ENCODE data around the gene HAND2. TPM values are rescaled to one million over a fixed set of nuclear protein-coding genes. Genes with fewer than 3 reads are reported as not detected.

The HAND2 gene
- polyA plus RNA-seq, 4 donors = 4.1 to 16.3 TPM; not detected in 2

DNA sequence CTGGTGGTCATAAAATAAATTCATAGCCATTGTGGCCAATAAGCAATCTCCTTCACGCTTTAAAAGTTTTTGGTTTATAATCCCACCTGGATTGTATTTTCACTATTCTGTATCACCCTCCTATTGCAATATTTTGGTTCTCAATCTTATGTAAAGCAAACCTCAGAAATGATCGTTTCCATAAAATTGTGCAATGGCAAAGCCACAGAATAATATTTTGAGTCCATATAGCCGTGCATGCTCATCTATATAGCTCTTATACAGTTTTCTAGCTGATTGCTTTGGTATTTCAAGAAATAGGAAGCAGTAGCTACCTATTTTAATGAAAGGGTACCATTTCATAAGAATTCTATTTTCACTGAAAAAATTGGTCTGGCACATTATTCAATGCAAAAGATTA lies 10.0 kb upstream of the HAND2 start:
- Histone ChIP-seq H3K9me3 (ENCODE audit: control insufficient read depth in 2 of 2, insufficient read depth in 1 of 2, low read depth in 1 of 2, low read length in 1 of 2) (no peaks in the 10 kb centered on the region), H3K4me3 (ENCODE audit: low read depth in 1 of 3, low read length in 3 of 3) (no peak overlapping the region), H3K27ac (ENCODE audit: low read depth in 1 of 3, low read length in 2 of 3) (no peak overlapping the region), H3K27me3 (ENCODE audit: control insufficient read depth in 3 of 3, insufficient read depth in 3 of 3, low read length in 3 of 3) (peaks cover 0 to 53% (median 26%) of the 10 kb centered on the region in 3 donors), H3K4me1 (ENCODE audit: control insufficient read depth in 3 of 3, insufficient read depth in 2 of 3, low read depth in 1 of 3, low read length in 2 of 3) (no peaks in the 10 kb centered on the region), H3K36me3 (ENCODE audit: control insufficient read depth in 3 of 3, insufficient read depth in 2 of 3, low read depth in 1 of 3, low read length in 3 of 3) (no peaks in the 10 kb centered on the region)
- DNase-seq (no peak), FAIRE-seq (no peak)
- WGBS, 3 donors = 39 to 68% (median 61%) methylated on average over 3 of the region's 3 CpGs

- FAIRE-seq (no peak), DNase-seq (peak in 1 of 2 donors; percentile 30)
- Histone ChIP-seq H3K36me3 (ENCODE audit: control insufficient read depth in 3 of 3, insufficient read depth in 2 of 3, low read depth in 1 of 3, low read length in 3 of 3) (no peaks in the 10 kb centered on the region), H3K4me1 (ENCODE audit: control insufficient read depth in 3 of 3, insufficient read depth in 2 of 3, low read depth in 1 of 3, low read length in 2 of 3) (no peaks in the 10 kb centered on the region), H3K4me3 (ENCODE audit: low read depth in 1 of 3, low read length in 3 of 3) (peak overlapping the region in 1 of 3 donors; percentile 28), H3K27me3 (ENCODE audit: control insufficient read depth in 3 of 3, insufficient read depth in 3 of 3, low read length in 3 of 3) (peaks cover 0 to 61% (median 29%) of the 10 kb centered on the region in 3 donors), H3K9me3 (ENCODE audit: control insufficient read depth in 2 of 2, insufficient read depth in 1 of 2, low read depth in 1 of 2, low read length in 1 of 2) (no peaks in the 10 kb centered on the region), H3K27ac (ENCODE audit: low read depth in 1 of 3, low read length in 2 of 3) (no peak overlapping the region)
- WGBS, 3 donors = 8 to 14% (median 12%) methylated on average over 15 of the region's 15 CpGs
Measured at GRCh38 chr4:173538909-173539445, 8.9 kb upstream of the HAND2 start.

- Histone ChIP-seq H3K9me3 (ENCODE audit: control insufficient read depth in 2 of 2, insufficient read depth in 1 of 2, low read depth in 1 of 2, low read length in 1 of 2) (no peaks in the 10 kb centered on the region), H3K4me1 (ENCODE audit: control insufficient read depth in 3 of 3, insufficient read depth in 2 of 3, low read depth in 1 of 3, low read length in 2 of 3) (no peaks in the 10 kb centered on the region), H3K36me3 (ENCODE audit: control insufficient read depth in 3 of 3, insufficient read depth in 2 of 3, low read depth in 1 of 3, low read length in 3 of 3) (no peaks in the 10 kb centered on the region), H3K27me3 (ENCODE audit: control insufficient read depth in 3 of 3, insufficient read depth in 3 of 3, low read length in 3 of 3) (peaks cover 0 to 67% (median 30%) of the 10 kb centered on the region in 3 donors), H3K4me3 (ENCODE audit: low read depth in 1 of 3, low read length in 3 of 3) (peak overlapping the region in 1 of 3 donors; percentile 28), H3K27ac (ENCODE audit: low read depth in 1 of 3, low read length in 2 of 3) (peak overlapping the region in 1 of 3 donors; percentile 25)
- FAIRE-seq = no peak
- WGBS, 3 donors = 8 to 9% (median 9%) methylated on average over 55 to 60 of the region's 60 CpGs
- peak in 1 of 2 donors; percentile 19 for DNase-seq
Measured at GRCh38 chr4:173538148-173538908, 8.3 kb upstream of the HAND2 start.

DNA sequence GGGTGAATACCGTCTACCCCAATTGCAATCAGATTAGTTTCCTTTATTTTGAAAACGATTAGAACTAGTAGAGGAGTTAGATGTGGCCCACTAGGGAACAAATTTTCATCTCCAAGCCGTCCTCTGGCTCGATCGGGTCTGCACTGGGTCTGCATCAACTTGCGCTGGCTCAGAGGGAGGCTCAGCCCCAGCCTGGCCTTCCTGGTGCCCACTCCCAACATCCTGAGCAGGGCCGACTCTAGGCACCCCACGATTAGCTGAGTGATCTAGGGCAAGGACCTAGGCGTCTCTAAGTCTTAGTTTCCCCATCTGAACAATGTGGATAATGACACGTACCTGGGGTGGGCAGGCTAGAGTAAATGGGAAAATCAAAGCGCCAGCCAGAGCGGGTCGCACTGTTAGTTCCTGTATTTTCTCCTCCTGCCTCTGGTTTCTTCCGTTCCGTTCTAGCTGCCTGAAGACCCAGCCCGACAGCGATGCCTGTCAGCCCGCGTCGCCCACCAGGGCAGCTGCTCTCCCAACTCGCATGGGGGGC lies 7.7 kb upstream of the HAND2 start:
- DNase-seq (peak in 1 of 2 donors; percentile 14), FAIRE-seq (no peak)
- Histone ChIP-seq H3K4me1 (ENCODE audit: control insufficient read depth in 3 of 3, insufficient read depth in 2 of 3, low read depth in 1 of 3, low read length in 2 of 3) (no peaks in the 10 kb centered on the region), H3K4me3 (ENCODE audit: low read depth in 1 of 3, low read length in 3 of 3) (no peak overlapping the region), H3K27ac (ENCODE audit: low read depth in 1 of 3, low read length in 2 of 3) (no peak overlapping the region), H3K27me3 (ENCODE audit: control insufficient read depth in 3 of 3, insufficient read depth in 3 of 3, low read length in 3 of 3) (peaks cover 0 to 73% (median 33%) of the 10 kb centered on the region in 3 donors), H3K9me3 (ENCODE audit: control insufficient read depth in 2 of 2, insufficient read depth in 1 of 2, low read depth in 1 of 2, low read length in 1 of 2) (no peaks in the 10 kb centered on the region), H3K36me3 (ENCODE audit: control insufficient read depth in 3 of 3, insufficient read depth in 2 of 3, low read depth in 1 of 3, low read length in 3 of 3) (no peaks in the 10 kb centered on the region)
- 13 to 31% (median 20%) methylated on average over 21 of the region's 21 CpGs for WGBS, 3 donors

- DNase-seq (peak in 1 of 2 donors; percentile 21), FAIRE-seq (no peak)
- 25 to 44% (median 35%) methylated on average over 12 of the region's 12 CpGs for WGBS, 3 donors
- H3K4me3 ChIP-seq (ENCODE audit: low read depth in 1 of 3, low read length in 3 of 3) = no peak overlapping the region
- H3K9me3 ChIP-seq (ENCODE audit: control insufficient read depth in 2 of 2, insufficient read depth in 1 of 2, low read depth in 1 of 2, low read length in 1 of 2) = no peaks in the 10 kb centered on the region
- H3K36me3 ChIP-seq (ENCODE audit: control insufficient read depth in 3 of 3, insufficient read depth in 2 of 3, low read depth in 1 of 3, low read length in 3 of 3) = no peaks in the 10 kb centered on the region
- peaks cover 0 to 78% (median 36%) of the 10 kb centered on the region in 3 donors for H3K27me3 ChIP-seq (ENCODE audit: control insufficient read depth in 3 of 3, insufficient read depth in 3 of 3, low read length in 3 of 3)
- H3K4me1 ChIP-seq (ENCODE audit: control insufficient read depth in 3 of 3, insufficient read depth in 2 of 3, low read depth in 1 of 3, low read length in 2 of 3) = no peaks in the 10 kb centered on the region
- no peak overlapping the region for H3K27ac ChIP-seq (ENCODE audit: low read depth in 1 of 3, low read length in 2 of 3)
Measured at GRCh38 chr4:173536808-173537429, 6.9 kb upstream of the HAND2 start.

DNA sequence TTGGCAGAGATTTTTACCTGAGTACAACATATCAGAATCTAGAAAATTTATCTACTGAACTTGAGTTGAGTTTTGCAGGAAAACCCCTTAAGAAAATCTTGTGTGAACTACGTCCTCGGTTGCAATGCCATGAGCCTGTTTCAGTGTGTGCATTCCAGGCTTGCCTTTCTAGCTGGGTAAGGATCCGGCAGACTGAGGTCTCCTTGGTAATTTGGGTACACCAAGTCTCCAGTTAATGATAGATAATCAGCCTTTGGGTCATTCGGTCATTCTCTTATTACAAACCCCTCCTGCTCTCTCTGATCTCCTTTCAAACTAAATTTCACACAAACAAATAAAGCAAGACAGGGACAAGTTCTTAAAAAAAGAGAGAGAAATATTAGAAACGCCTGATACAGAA lies 5.9 kb upstream of the HAND2 start:
- WGBS, 3 donors = 20 to 43% (median 26%) methylated on average over 5 of the region's 5 CpGs

DNA sequence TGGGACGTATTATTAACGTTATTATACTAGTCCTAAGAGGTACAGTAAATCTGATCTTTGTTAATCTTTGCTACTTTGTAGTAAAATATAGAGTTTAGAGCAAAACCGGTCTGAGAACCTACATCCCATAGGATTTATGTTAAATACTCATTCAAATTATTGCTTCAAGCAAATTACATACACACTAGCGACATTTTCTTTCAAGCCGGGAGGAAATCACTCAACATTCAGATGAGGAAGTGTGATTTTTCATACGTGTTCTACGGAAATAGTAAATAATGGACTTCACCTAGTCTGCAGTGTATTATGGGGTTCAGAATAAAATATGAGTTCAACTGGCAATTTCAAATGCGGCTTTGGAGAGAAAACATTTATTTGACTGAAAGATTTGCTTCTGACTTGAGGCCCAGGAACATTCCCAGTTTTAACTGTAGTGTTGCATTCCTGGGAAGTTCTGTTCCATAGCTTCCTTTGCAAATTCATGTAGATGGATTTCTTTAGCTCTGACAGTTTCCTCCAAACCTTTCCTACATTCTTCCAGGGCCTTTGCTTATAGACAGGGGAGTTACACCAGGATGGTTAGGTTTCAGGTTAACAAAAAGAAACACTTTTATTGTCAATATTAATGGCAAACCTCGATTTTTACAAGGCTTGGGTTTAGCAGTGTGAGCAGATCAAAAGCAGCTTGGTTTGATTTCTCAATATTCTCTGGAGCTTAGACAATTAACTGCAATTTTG lies 5.3 kb upstream of the HAND2 start:
- no peak for DNase-seq
- H3K4me1 ChIP-seq (ENCODE audit: control insufficient read depth in 3 of 3, insufficient read depth in 2 of 3, low read depth in 1 of 3, low read length in 2 of 3) = no peaks in the 10 kb centered on the region
- H3K9me3 ChIP-seq (ENCODE audit: control insufficient read depth in 2 of 2, insufficient read depth in 1 of 2, low read depth in 1 of 2, low read length in 1 of 2) = no peaks in the 10 kb centered on the region
- WGBS, 3 donors = 18 to 37% (median 22%) methylated on average over 9 of the region's 9 CpGs
- H3K27ac ChIP-seq (ENCODE audit: low read depth in 1 of 3, low read length in 2 of 3) = no peak overlapping the region
- peaks cover 0 to 89% (median 51%) of the 10 kb centered on the region in 3 donors for H3K27me3 ChIP-seq (ENCODE audit: control insufficient read depth in 3 of 3, insufficient read depth in 3 of 3, low read length in 3 of 3)
- no peaks in the 10 kb centered on the region for H3K36me3 ChIP-seq (ENCODE audit: control insufficient read depth in 3 of 3, insufficient read depth in 2 of 3, low read depth in 1 of 3, low read length in 3 of 3)
- no peak for FAIRE-seq
- H3K4me3 ChIP-seq (ENCODE audit: low read depth in 1 of 3, low read length in 3 of 3) = no peak overlapping the region

More for the DNA sequence above, 5.9 kb upstream of the HAND2 start:
- no peaks in the 10 kb centered on the region for H3K36me3 ChIP-seq (ENCODE audit: control insufficient read depth in 3 of 3, insufficient read depth in 2 of 3, low read depth in 1 of 3, low read length in 3 of 3)
- peaks cover 0 to 85% (median 46%) of the 10 kb centered on the region in 3 donors for H3K27me3 ChIP-seq (ENCODE audit: control insufficient read depth in 3 of 3, insufficient read depth in 3 of 3, low read length in 3 of 3)
- no peaks in the 10 kb centered on the region for H3K4me1 ChIP-seq (ENCODE audit: control insufficient read depth in 3 of 3, insufficient read depth in 2 of 3, low read depth in 1 of 3, low read length in 2 of 3)
- H3K9me3 ChIP-seq (ENCODE audit: control insufficient read depth in 2 of 2, insufficient read depth in 1 of 2, low read depth in 1 of 2, low read length in 1 of 2) = no peaks in the 10 kb centered on the region
- no peak overlapping the region for H3K4me3 ChIP-seq (ENCODE audit: low read depth in 1 of 3, low read length in 3 of 3)
- FAIRE-seq (no peak), DNase-seq (no peak)
- H3K27ac ChIP-seq (ENCODE audit: low read depth in 1 of 3, low read length in 2 of 3) = no peak overlapping the region

DNA sequence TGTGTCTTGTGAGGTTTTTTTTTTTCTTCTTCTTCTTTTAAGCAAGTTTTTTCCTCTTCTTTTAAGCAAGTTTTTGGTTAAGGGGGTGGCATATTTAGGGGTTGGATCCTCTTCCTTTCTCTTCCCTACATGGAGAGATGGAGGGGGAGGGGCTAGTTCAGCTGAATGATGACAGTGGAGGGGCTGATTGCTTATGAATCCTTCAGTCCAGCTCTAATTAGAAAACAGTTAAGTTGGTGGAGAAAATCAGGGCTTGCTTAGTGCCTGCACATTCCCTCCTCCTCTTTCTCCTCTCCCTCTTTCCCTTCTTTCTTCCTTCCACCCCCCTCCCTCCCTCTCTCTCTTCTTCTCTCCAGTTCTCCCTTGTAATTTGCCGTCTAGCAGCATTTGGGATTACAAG lies 4.4 kb upstream of the HAND2 start:
- peaks cover 0 to 96% (median 54%) of the 10 kb centered on the region in 3 donors for H3K27me3 ChIP-seq (ENCODE audit: control insufficient read depth in 3 of 3, insufficient read depth in 3 of 3, low read length in 3 of 3)
- H3K27ac ChIP-seq (ENCODE audit: low read depth in 1 of 3, low read length in 2 of 3) = no peak overlapping the region
- H3K4me1 ChIP-seq (ENCODE audit: control insufficient read depth in 3 of 3, insufficient read depth in 2 of 3, low read depth in 1 of 3, low read length in 2 of 3) = no peaks in the 10 kb centered on the region
- WGBS, 3 donors = 8 to 47% (median 44%) methylated on average over 1 of the region's 1 CpG
- no peak for FAIRE-seq
- no peak for DNase-seq
- H3K36me3 ChIP-seq (ENCODE audit: control insufficient read depth in 3 of 3, insufficient read depth in 2 of 3, low read depth in 1 of 3, low read length in 3 of 3) = no peaks in the 10 kb centered on the region
- no peak overlapping the region for H3K4me3 ChIP-seq (ENCODE audit: low read depth in 1 of 3, low read length in 3 of 3)
- no peaks in the 10 kb centered on the region for H3K9me3 ChIP-seq (ENCODE audit: control insufficient read depth in 2 of 2, insufficient read depth in 1 of 2, low read depth in 1 of 2, low read length in 1 of 2)
